GM13977 (cell line): Measurements from ENCODE around the gene CYB5D1.
A peak's percentile ranks its signal among the peaks of the same experiment; 100 is the strongest.

Experiments
- DNase-seq: peaks from one replicate; pipeline ENCODE4 v3.0.0; 2012; ENCODE audit warnings: low spot score
- in situ Hi-C: fragments of 300-500 bp; cut with MboI; formaldehyde crosslinking; loops from one replicate; pipeline ENCODE4 v1.12.0; 2022; ENCODE audit warnings: low sequenced_read_pairs, low pct_unique_long_range_greater_than_20kb, mixed read lengths, inconsistent platforms; ENCODE audit not compliant: unreplicated experiment
- TF ChIP-seq, protein P1 (sequence below): IDR thresholded peaks from 2 replicates; pipeline ENCODE4 v1.5.1; 2012; ENCODE audit warnings: mild to moderate bottlenecking, control low read depth; ENCODE audit not compliant: insufficient read depth; ENCODE audit errors: extremely low read depth, missing control alignments

The CYB5D1 gene

DNA sequence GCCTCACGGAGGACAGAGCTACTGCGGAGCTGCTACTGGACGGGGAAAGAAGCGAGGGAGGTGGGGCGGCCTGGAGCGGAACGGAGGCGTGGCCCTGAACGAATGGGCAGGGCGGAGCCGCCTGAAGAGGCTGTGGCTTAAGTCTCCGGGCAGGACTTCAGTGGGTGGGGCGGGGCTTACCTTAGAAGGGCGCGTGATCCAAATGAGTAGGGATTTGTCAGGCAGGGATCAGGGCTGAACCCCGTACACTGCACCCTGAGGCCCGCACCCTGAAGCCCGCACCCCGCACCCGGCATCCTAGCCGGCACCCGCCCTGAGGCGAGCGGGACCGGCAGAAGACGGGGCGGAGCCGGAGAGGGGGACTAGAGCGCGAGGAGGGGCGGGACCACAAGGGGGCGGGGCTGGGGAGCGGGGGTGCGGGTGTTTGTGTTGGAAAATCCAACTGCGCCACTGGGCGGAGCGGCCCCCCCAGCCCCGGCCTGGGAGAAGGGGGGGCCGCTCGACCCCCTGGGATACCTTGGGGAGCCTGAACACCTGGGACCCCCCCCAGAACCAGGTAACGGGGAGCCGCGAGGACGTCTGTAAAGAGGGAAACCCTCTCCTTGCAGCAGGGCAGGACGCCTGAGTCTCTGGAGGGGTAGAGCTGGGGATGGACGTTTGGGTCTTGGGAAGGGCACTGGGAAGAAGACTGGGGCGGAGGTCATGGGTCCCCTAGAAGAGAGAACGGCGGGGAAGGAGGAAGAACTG lies 23.8 kb upstream of the CYB5D1 start, which contains the start of gene KDM6B:
Gene KDM6B, plus strand, starts transcription at position 423 of the 747 bp plus-strand sequence. CDS start 11,338 bp downstream, outside the sequence.
- peak; percentile 92 for DNase-seq
- in situ Hi-C loops: no loop called here

DNA sequence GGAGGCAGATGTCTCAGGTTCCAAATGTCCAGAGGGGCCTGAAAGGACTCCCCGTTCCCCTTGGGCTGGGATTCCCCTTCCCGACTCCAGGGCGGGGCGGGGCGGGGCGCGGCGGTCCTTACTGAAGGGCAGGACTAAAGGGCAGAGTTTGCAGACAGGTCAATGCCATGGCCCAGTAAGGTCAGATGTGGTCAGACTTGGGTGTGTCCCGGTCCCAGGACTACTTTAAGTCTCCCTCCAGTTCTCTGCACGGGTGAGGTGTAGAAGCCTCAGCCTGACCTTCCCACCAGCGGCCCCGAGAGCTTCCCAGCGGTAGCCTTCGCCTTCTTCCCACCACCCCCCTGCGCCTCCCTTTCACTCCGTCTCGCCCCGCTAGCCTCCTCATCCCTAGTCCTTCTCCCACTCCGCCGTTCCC lies 23.3 kb upstream of the CYB5D1 start:
- peak; percentile 52 for DNase-seq
- TF ChIP-seq, protein P1, sequence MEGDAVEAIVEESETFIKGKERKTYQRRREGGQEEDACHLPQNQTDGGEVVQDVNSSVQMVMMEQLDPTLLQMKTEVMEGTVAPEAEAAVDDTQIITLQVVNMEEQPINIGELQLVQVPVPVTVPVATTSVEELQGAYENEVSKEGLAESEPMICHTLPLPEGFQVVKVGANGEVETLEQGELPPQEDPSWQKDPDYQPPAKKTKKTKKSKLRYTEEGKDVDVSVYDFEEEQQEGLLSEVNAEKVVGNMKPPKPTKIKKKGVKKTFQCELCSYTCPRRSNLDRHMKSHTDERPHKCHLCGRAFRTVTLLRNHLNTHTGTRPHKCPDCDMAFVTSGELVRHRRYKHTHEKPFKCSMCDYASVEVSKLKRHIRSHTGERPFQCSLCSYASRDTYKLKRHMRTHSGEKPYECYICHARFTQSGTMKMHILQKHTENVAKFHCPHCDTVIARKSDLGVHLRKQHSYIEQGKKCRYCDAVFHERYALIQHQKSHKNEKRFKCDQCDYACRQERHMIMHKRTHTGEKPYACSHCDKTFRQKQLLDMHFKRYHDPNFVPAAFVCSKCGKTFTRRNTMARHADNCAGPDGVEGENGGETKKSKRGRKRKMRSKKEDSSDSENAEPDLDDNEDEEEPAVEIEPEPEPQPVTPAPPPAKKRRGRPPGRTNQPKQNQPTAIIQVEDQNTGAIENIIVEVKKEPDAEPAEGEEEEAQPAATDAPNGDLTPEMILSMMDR: no peak
- in situ Hi-C loops: no loop called here

More for the DNA sequence above, 23.8 kb upstream of the CYB5D1 start, which contains the start of gene KDM6B:
- TF ChIP-seq, protein P1: no peak

DNA sequence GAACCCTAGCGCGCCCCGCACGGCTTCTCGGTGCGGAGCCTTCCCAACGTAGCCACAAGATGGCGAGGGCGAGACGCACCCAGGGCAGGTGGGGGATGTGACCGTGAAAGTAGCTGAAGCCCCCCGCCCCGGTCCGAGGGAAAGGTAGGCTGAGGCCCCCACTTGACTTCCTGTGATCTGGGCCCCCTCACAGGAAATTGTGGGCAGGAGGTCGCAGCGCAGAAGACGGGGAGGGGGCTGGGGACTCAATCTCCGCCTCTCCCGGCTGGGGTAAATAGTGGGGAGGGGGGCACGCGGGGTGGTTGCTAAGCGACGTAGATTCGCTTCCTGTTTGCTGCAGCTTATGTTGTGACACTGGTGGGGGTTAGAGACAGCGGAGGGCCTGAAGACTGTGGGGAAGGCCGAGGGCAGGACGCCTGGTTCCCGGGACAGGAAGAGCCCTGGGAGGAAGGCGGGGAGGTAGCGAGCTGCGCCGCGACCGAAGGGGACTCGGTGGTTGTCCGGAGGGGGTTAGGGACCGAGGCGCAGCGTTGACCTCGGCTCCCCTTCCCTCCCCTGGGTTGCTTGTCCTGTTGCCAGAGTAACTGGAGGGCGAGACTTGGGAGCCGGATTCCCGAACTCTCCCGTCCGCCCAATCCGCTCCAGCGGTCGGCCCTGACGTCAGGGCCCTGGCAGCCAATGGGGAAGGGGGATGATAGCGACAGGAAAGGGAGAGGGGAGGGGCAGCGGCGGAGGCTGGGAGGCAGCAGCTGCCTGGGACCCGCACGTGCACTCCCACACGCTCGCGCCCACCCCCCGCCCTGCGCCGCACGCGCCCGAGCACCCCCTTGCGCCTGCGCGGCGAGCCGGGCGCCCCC lies 22.6 kb upstream of the CYB5D1 start:
- in situ Hi-C loops: no loop called here
- TF ChIP-seq, protein P1: peak; percentile 93

DNA sequence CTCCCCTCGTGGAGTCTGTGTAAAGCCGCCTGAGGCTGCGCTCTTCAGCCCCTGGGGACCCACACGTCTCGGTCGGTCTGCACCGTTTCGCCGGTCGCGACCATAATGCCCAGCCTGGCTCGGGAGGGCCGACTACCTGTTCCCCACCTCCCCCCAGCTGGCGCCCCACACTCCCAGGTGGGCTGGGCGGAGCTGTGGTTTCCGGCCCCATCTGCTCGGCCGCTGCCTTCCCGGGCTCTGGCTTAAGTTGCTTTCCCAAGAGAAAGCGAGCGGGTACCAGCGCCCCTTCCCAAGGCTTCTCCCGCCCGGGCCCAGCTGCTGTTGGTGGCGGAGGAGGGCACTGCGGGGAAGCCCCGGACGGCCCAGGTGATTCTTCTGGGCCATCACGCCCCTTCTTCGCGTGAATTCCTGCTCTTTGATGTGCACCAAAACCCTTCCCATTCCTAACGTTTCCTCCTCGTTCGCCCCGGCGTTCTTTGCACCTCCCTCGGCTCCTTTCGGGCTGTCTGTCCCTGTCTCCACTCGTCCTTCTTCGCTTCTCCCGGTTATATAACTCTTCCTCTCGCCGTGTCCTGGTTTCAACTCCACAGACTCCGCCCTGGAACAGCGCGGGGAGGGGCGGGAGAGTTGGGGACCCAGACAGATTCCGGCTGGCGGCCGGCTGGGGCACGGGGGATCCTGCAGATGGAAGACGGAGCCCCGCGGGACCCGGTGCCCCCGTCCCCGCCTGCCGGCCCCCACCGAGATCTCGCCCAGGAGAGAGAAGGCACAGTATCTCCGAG lies 21.8 kb upstream of the CYB5D1 start:
- DNase-seq: peak; percentile 45
- in situ Hi-C loops: no loop called here
- TF ChIP-seq, protein P1: no peak

More for the DNA sequence above, 22.6 kb upstream of the CYB5D1 start:
- peak; percentile 94 for DNase-seq

DNA sequence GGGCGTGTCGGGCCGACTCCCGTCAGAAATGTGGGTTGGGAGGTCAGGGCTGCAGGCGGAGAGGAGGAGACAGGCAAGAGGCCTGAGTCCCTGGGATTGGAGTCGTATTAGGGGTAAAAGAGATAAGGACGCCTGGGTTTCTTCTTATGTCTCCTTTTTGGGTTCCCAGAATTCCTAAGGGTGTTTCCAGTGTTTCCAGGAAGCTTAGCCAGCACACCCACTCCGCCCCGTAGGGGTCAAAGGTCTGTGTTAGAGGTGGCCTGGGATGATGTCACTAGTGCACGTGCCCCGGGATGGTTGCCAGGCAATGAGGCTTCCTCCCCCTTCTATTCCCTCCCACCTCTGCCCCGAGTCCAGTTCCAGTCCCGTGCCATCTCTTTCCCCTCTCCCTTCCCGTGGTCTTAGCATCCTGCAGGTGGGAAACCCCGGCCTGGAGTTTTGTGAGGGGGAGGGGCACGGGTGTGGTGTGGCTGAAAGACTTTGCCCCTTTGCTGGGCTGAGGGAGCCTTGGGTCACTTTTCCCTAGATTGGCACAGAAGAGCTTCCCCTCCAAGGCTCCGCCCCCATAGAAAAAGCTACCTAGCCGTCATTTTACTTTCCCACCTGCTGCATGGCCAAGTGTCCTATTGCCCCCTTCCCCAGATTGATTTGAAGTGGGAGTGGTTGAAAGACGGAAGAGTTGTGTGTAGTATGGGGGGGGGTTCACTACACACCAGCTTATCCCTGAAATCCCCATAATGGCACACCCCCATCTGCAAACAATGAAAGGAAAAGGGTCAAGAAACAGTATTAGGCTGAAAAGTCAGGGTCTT lies 21.0 kb upstream of the CYB5D1 start:
- in situ Hi-C loops: no loop called here
- peak; percentile 55 for DNase-seq
- TF ChIP-seq, protein P1: no peak
